GM19438 (cell line): ENCODE results near the gene SORL1.
"Not testable (repeated sequence)": the region's sequence is repeated elsewhere in the genome, so short reads cannot be mapped to it uniquely, and the experiment has no call there.

Source experiments
- ATAC-seq: cut with Tn5 transposase; IDR thresholded peaks from one replicate; pipeline ENCODE4 v1.9.1; 2021; ENCODE audit warnings: low read depth; ENCODE audit not compliant: unreplicated experiment

SORL1 gene

GRCh38 chr11:121611242-121611641, 159.1 kb downstream of the SORL1 start:
- ATAC-seq: no peak

- ATAC-seq: no peak
Observed at GRCh38 chr11:121613724-121614123, 161.6 kb downstream of the SORL1 start.

- no peak for ATAC-seq
Observed at GRCh38 chr11:121614636-121615240, 162.6 kb downstream of the SORL1 start.

GRCh38 chr11:121615501-121615900, 163.4 kb downstream of the SORL1 start:
- no peak for ATAC-seq

- ATAC-seq: no peak
Observed at GRCh38 chr11:121618516-121618915, 166.4 kb downstream of the SORL1 start.

- no peak for ATAC-seq
Observed at GRCh38 chr11:121625777-121626506, 173.8 kb downstream of the SORL1 start.

- ATAC-seq: no peak
Observed at GRCh38 chr11:121626507-121626875, 174.4 kb downstream of the SORL1 start.

GRCh38 chr11:121626980-121627379, 174.9 kb downstream of the SORL1 start:
- ATAC-seq: no peak

GRCh38 chr11:121630041-121630440, 177.9 kb downstream of the SORL1 start:
- no peak for ATAC-seq

GRCh38 chr11:121631456-121631855, 179.3 kb downstream of the SORL1 start:
- ATAC-seq: no peak

GRCh38 chr11:121634273-121634672, 182.2 kb downstream of the SORL1 start:
- no peak for ATAC-seq

GRCh38 chr11:121634889-121635288, 182.8 kb downstream of the SORL1 start:
- ATAC-seq: no peak

GRCh38 chr11:121636081-121636799, 184.1 kb downstream of the SORL1 start:
- no peak for ATAC-seq

- no peak for ATAC-seq
Observed at GRCh38 chr11:121636800-121637176, 184.7 kb downstream of the SORL1 start.

- not testable (repeated sequence) for ATAC-seq
Observed at GRCh38 chr11:121637587-121637986, 185.5 kb downstream of the SORL1 start.

- ATAC-seq: no peak
Observed at GRCh38 chr11:121643479-121644186, 191.5 kb downstream of the SORL1 start.

GRCh38 chr11:121644187-121644512, 192.0 kb downstream of the SORL1 start:
- ATAC-seq: no peak

GRCh38 chr11:121645001-121645400, 192.9 kb downstream of the SORL1 start:
- no peak for ATAC-seq

GRCh38 chr11:121645596-121645995, 193.5 kb downstream of the SORL1 start:
- no peak for ATAC-seq

- ATAC-seq: no peak
Observed at GRCh38 chr11:121648306-121648705, 196.2 kb downstream of the SORL1 start.

- no peak for ATAC-seq
Observed at GRCh38 chr11:121649798-121650197, 197.7 kb downstream of the SORL1 start.
